GM21825 (cell line): ENCODE data around the gene ST6GALNAC4.
"Not testable (repeated sequence)": the region's sequence is repeated elsewhere in the genome, so short reads cannot be mapped to it uniquely, and the experiment has no call there.

ENCODE experiments used
- ATAC-seq: cut with Tn5 transposase; IDR thresholded peaks from one replicate; pipeline ENCODE4 v1.9.1; 2021; ENCODE audit warnings: mild to moderate bottlenecking, moderate library complexity; ENCODE audit not compliant: unreplicated experiment

The ST6GALNAC4 gene

GRCh38 chr9:127895811-127896210 is 21.0 kb downstream of the ST6GALNAC4 start:
- no peak for ATAC-seq

- no peak for ATAC-seq
Measured at GRCh38 chr9:127893392-127893791, 23.4 kb downstream of the ST6GALNAC4 start.

GRCh38 chr9:127892831-127893230 is 24.0 kb downstream of the ST6GALNAC4 start:
- ATAC-seq: no peak

- ATAC-seq: no peak
Measured at GRCh38 chr9:127890053-127890452, 26.8 kb downstream of the ST6GALNAC4 start.

GRCh38 chr9:127887792-127888191 is 29.0 kb downstream of the ST6GALNAC4 start:
- no peak for ATAC-seq

- ATAC-seq: no peak
Measured at GRCh38 chr9:127886401-127886972, 30.4 kb downstream of the ST6GALNAC4 start.

GRCh38 chr9:127885508-127886281 is 31.1 kb downstream of the ST6GALNAC4 start:
- no peak for ATAC-seq

GRCh38 chr9:127884976-127885490 is 31.8 kb downstream of the ST6GALNAC4 start:
- no peak for ATAC-seq

- no peak for ATAC-seq
Measured at GRCh38 chr9:127884427-127884911, 32.4 kb downstream of the ST6GALNAC4 start.

GRCh38 chr9:127883959-127884358 is 32.9 kb downstream of the ST6GALNAC4 start:
- ATAC-seq: no peak

GRCh38 chr9:127881715-127882114 is 35.1 kb downstream of the ST6GALNAC4 start:
- ATAC-seq: not testable (repeated sequence)

GRCh38 chr9:127880143-127880542 is 36.7 kb downstream of the ST6GALNAC4 start:
- no peak for ATAC-seq

- no peak for ATAC-seq
Measured at GRCh38 chr9:127878652-127879390, 38.0 kb downstream of the ST6GALNAC4 start.

GRCh38 chr9:127878001-127878651 is 38.7 kb downstream of the ST6GALNAC4 start:
- no peak for ATAC-seq

GRCh38 chr9:127877566-127877998 is 39.3 kb downstream of the ST6GALNAC4 start, which contains the start of gene AK1:
Gene AK1 (minus strand): TSS chr9:127877675. CDS start chr9:127874617, 3,058 bp downstream.
- ATAC-seq: no peak

- ATAC-seq: no peak
Measured at GRCh38 chr9:127876764-127877562, 39.9 kb downstream of the ST6GALNAC4 start.

- no peak for ATAC-seq
Measured at GRCh38 chr9:127876026-127876763, 40.6 kb downstream of the ST6GALNAC4 start.

GRCh38 chr9:127875306-127875966 is 41.4 kb downstream of the ST6GALNAC4 start:
- no peak for ATAC-seq
